ENCODE data around the gene SPTBN5.
A peak's percentile ranks its signal among the peaks of the same experiment; 100 is the strongest.

The SPTBN5 gene

GRCh38 chr15:41862515-41863116 lies 31.2 kb downstream of the SPTBN5 start:
- no peak for DNase-seq

- DNase-seq = no peak
Observed at GRCh38 chr15:41861736-41862356, 32.0 kb downstream of the SPTBN5 start.

GRCh38 chr15:41860049-41860828 lies 33.6 kb downstream of the SPTBN5 start:
- peak; percentile 36 for DNase-seq

GRCh38 chr15:41858756-41859155 lies 35.1 kb downstream of the SPTBN5 start:
- no peak for DNase-seq

- no peak for DNase-seq
Observed at GRCh38 chr15:41857316-41857715, 36.5 kb downstream of the SPTBN5 start.

- no peak for DNase-seq
Observed at GRCh38 chr15:41856716-41857115, 37.1 kb downstream of the SPTBN5 start.

GRCh38 chr15:41856262-41856661 lies 37.6 kb downstream of the SPTBN5 start:
- DNase-seq = no peak

GRCh38 chr15:41855261-41855961 lies 38.4 kb downstream of the SPTBN5 start:
- no peak for DNase-seq

GRCh38 chr15:41854443-41854842 lies 39.4 kb downstream of the SPTBN5 start:
- no peak for DNase-seq

GRCh38 chr15:41853831-41854230 lies 40.0 kb downstream of the SPTBN5 start:
- DNase-seq = no peak

- no peak for DNase-seq
Observed at GRCh38 chr15:41852736-41853590, 40.9 kb downstream of the SPTBN5 start.

GRCh38 chr15:41851755-41852370 lies 42.0 kb downstream of the SPTBN5 start:
- DNase-seq = no peak

- no peak for DNase-seq
Observed at GRCh38 chr15:41851167-41851523, 42.7 kb downstream of the SPTBN5 start.

- DNase-seq = no peak
Observed at GRCh38 chr15:41850482-41851166, 43.2 kb downstream of the SPTBN5 start.

- DNase-seq = no peak
Observed at GRCh38 chr15:41849861-41850260, 44.0 kb downstream of the SPTBN5 start.

- no peak for DNase-seq
Observed at GRCh38 chr15:41849204-41849603, 44.6 kb downstream of the SPTBN5 start.

GRCh38 chr15:41848631-41849030 lies 45.2 kb downstream of the SPTBN5 start:
- no peak for DNase-seq

GRCh38 chr15:41847981-41848380 lies 45.9 kb downstream of the SPTBN5 start:
- DNase-seq = no peak

- no peak for DNase-seq
Observed at GRCh38 chr15:41847206-41847605, 46.6 kb downstream of the SPTBN5 start.

- no peak for DNase-seq
Observed at GRCh38 chr15:41844814-41845213, 49.0 kb downstream of the SPTBN5 start.

- no peak for DNase-seq
Observed at GRCh38 chr15:41843571-41843970, 50.3 kb downstream of the SPTBN5 start.

GRCh38 chr15:41842229-41842628 lies 51.6 kb downstream of the SPTBN5 start:
- DNase-seq = no peak
